Osteocyte (in vitro differentiated cells): ENCODE results near the gene CAND1. TPM values are rescaled to one million over a fixed set of nuclear protein-coding genes. Genes with fewer than 3 reads are reported as not detected.

Experiments used
- DNase-seq: peaks from one replicate; pipeline ENCODE4 v3.0.0; 2021; ENCODE audit warnings: mixed read lengths; ENCODE audit not compliant: unreplicated experiment; ENCODE audit errors: extremely low spot score
- H3K27ac Mint-ChIP-seq: one replicate; pipeline ENCODE4 v1.8.0; 2021; ENCODE audit warnings: mild to moderate bottlenecking, mixed read lengths; ENCODE audit not compliant: unreplicated experiment
- H3K27me3 Mint-ChIP-seq: one replicate; pipeline ENCODE4 v1.8.0; 2021; ENCODE audit warnings: mixed read lengths; ENCODE audit not compliant: unreplicated experiment
- H3K36me3 Mint-ChIP-seq: one replicate; pipeline ENCODE4 v1.8.0; 2021; ENCODE audit warnings: mixed read lengths; ENCODE audit not compliant: unreplicated experiment
- H3K4me1 Mint-ChIP-seq: one replicate; pipeline ENCODE4 v1.8.0; 2021; ENCODE audit warnings: mixed read lengths; ENCODE audit not compliant: unreplicated experiment
- H3K4me3 Mint-ChIP-seq: one replicate; pipeline ENCODE4 v1.8.0; 2021; ENCODE audit warnings: mild to moderate bottlenecking, moderate library complexity, mixed read lengths; ENCODE audit not compliant: unreplicated experiment
- H3K9me3 Mint-ChIP-seq: one replicate; pipeline ENCODE4 v1.8.0; 2021; ENCODE audit warnings: mixed read lengths; ENCODE audit not compliant: unreplicated experiment
- total RNA-seq: library from RNA; stranded (reverse); gene quantifications from 2 replicates; pipeline ENCODE4 v1.2.1, GENCODE V29; 2021
- TF ChIP-seq, protein P1 (sequence below): fragments of 200-600 bp; sonication (generic); IDR thresholded peaks from 2 replicates; pipeline ENCODE4 v1.5.0; 2021; ENCODE audit warnings: antibody characterized with exemption, mild to moderate bottlenecking, moderate library complexity

CAND1 gene
- total RNA-seq, 1 donor from 2014 or later: 167 TPM

DNA sequence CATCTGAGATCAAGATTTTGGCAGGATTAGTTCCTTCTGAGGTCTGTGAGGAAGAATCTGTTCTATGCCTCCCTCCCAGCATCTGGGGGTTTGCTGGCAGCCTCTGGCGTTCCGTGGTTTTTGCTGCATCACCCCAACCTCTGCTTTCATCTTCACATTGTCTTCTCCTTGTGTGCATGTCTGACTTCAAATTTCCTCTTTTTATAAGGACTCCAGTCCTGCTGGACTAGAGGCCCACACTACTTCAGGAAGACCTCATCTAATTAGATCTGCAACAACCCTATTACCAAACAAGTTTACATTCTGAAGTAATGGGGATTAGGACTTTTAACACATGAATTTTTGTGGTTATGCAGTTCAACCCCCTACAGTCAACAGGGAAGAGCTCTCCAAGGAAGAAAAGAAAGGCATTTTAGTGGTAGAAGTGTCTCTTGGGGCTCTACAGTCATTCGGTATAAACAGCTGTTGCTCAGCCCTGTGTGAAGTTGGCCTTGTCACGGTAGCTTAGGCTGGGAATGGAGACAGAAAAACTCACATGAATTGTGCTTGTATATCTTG is 89.7 kb downstream of the CAND1 start:
- no peaks in the 10 kb centered on the region for H3K9me3 Mint-ChIP-seq
- peak overlapping the region; percentile 65 for H3K27ac Mint-ChIP-seq
- no peaks in the 10 kb centered on the region for H3K36me3 Mint-ChIP-seq
- H3K4me1 Mint-ChIP-seq: peaks cover 22% of the 10 kb centered on the region
- H3K4me3 Mint-ChIP-seq: no peak overlapping the region
- H3K27me3 Mint-ChIP-seq: no peaks in the 10 kb centered on the region
- TF ChIP-seq, protein P1, sequence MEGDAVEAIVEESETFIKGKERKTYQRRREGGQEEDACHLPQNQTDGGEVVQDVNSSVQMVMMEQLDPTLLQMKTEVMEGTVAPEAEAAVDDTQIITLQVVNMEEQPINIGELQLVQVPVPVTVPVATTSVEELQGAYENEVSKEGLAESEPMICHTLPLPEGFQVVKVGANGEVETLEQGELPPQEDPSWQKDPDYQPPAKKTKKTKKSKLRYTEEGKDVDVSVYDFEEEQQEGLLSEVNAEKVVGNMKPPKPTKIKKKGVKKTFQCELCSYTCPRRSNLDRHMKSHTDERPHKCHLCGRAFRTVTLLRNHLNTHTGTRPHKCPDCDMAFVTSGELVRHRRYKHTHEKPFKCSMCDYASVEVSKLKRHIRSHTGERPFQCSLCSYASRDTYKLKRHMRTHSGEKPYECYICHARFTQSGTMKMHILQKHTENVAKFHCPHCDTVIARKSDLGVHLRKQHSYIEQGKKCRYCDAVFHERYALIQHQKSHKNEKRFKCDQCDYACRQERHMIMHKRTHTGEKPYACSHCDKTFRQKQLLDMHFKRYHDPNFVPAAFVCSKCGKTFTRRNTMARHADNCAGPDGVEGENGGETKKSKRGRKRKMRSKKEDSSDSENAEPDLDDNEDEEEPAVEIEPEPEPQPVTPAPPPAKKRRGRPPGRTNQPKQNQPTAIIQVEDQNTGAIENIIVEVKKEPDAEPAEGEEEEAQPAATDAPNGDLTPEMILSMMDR: no peak
- DNase-seq: no peak

- H3K27me3 Mint-ChIP-seq: no peaks in the 10 kb centered on the region
- no peak for DNase-seq
- no peak overlapping the region for H3K27ac Mint-ChIP-seq
- H3K36me3 Mint-ChIP-seq: no peaks in the 10 kb centered on the region
- H3K4me1 Mint-ChIP-seq: peaks cover 29% of the 10 kb centered on the region
- TF ChIP-seq, protein P1: no peak
- no peaks in the 10 kb centered on the region for H3K9me3 Mint-ChIP-seq
- H3K4me3 Mint-ChIP-seq: no peak overlapping the region
These were observed 93.4 kb downstream of the CAND1 start for GRCh38 chr12:67362526-67362925.

GRCh38 chr12:67364228-67364627 is 95.1 kb downstream of the CAND1 start:
- H3K4me3 Mint-ChIP-seq: no peak overlapping the region
- no peaks in the 10 kb centered on the region for H3K27me3 Mint-ChIP-seq
- H3K27ac Mint-ChIP-seq: no peak overlapping the region
- H3K9me3 Mint-ChIP-seq: no peaks in the 10 kb centered on the region
- peaks cover 18% of the 10 kb centered on the region for H3K4me1 Mint-ChIP-seq
- TF ChIP-seq, protein P1: no peak
- H3K36me3 Mint-ChIP-seq: no peaks in the 10 kb centered on the region
- DNase-seq: no peak

GRCh38 chr12:67365131-67365530 is 96.0 kb downstream of the CAND1 start:
- Mint-ChIP-seq H3K4me1 (peaks cover 15% of the 10 kb centered on the region), H3K9me3 (no peaks in the 10 kb centered on the region), H3K27me3 (no peaks in the 10 kb centered on the region), H3K36me3 (no peaks in the 10 kb centered on the region), H3K27ac (no peak overlapping the region), H3K4me3 (no peak overlapping the region)
- TF ChIP-seq, protein P1: no peak
- no peak for DNase-seq

DNA sequence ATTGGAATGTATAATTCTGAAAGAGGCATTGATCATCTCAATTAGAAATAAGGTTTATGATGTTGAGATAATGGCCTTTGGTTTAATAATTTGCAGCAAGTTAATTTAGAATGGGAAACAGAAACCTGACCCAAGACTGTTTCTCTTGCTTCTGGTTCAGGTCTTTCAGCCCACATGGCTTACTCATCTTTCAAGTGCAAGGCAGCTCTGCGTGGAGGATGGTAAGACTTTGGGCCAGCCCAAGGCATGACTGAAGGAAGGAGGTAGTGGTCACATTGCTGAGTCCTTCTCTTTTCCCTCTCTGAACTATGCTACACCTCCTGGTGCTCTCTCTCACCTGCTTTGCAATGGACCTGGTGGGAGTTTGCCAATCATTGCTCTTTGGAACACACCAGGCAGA is 98.7 kb downstream of the CAND1 start:
- Mint-ChIP-seq H3K27me3 (no peaks in the 10 kb centered on the region), H3K4me1 (peaks cover 22% of the 10 kb centered on the region), H3K4me3 (no peak overlapping the region), H3K9me3 (peaks cover 4% of the 10 kb centered on the region), H3K36me3 (no peaks in the 10 kb centered on the region), H3K27ac (no peak overlapping the region)
- TF ChIP-seq, protein P1: no peak
- DNase-seq: no peak
